Upper lobe of right lung (tissue), 1 donor: ENCODE results near the gene IGSF9B. TPM values are rescaled to one million over a fixed set of nuclear protein-coding genes. Genes with fewer than 3 reads are reported as not detected.

ENCODE experiments used
- ATAC-seq: fragments of 200-7000 bp; cut with Tn5 transposase; one replicate; pipeline ENCODE4 v1.9.1; 2020; ENCODE audit warnings: mild to moderate bottlenecking, moderate library complexity
- DNase-seq: peaks from one replicate; pipeline ENCODE4 v3.0.0-alpha.2; 2020
- H3K27ac ChIP-seq: fragments of 200-600 bp; one replicate; pipeline ENCODE4 v1.8.0; 2022
- H3K27me3 ChIP-seq: fragments of 200-600 bp; one replicate; pipeline ENCODE4 v1.8.0; 2022; ENCODE audit warnings: mild to moderate bottlenecking
- H3K36me3 ChIP-seq: fragments of 200-600 bp; one replicate; pipeline ENCODE4 v1.8.0; 2022
- H3K4me1 ChIP-seq: fragments of 200-600 bp; one replicate; pipeline ENCODE4 v1.8.0; 2022
- H3K4me3 ChIP-seq: fragments of 200-600 bp; one replicate; pipeline ENCODE4 v1.8.0; 2022; ENCODE audit warnings: mild to moderate bottlenecking
- H3K9me3 ChIP-seq: fragments of 200-600 bp; one replicate; pipeline ENCODE4 v1.8.0; 2022
- CTCF ChIP-seq: fragments of 200-600 bp; IDR thresholded peaks from one replicate; pipeline ENCODE4 v1.8.0; 2022; ENCODE audit warnings: antibody characterized with exemption
- intact Hi-C: fragments of 100-400 bp; cut with DNase I; formaldehyde crosslinking; loops from one replicate; pipeline ENCODE4 v1.11.0; 2022
- total RNA-seq: library from RNA; stranded (reverse); fragmentation: NEBNext Ultra II Directional; extraction: Animal tissue kit (Norgen Biotek cat#: 25700); gene quantifications from one replicate; pipeline ENCODE4 v1.2.1, GENCODE V29; 2021
- donor health status: DM: no; HTN: yes; CAD: no; lungs with severe emphysema.

IGSF9B gene
- total RNA-seq, 1 donor from 2014 or later, result 2.9 TPM

GRCh38 chr11:133913761-133914160, 43.0 kb downstream of the IGSF9B start:
- no peak for TF ChIP-seq CTCF
- H3K27me3 ChIP-seq, result peaks cover 19% of the 10 kb centered on the region

DNA sequence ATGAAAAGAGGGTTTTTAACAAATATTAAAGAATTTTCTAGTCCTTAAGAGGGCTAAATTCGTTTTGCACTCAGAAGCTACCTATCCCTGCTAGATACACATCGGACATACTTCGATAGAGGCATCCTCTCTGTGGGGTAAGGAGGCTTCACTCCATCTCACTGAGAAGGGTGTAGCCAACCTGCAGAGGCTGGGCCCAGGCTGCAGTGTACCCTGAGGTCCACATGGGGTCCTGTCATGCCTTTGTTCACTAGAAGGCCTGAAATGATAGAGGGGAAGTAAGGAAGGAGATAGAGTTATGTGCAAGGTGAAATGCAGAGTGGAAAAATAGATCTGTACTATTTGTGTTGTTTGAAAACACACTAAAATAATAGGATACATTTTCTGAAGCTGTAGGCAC, 45.6 kb downstream of the IGSF9B start:
- no peaks in the 10 kb centered on the region for H3K27me3 ChIP-seq
- no peak for TF ChIP-seq CTCF
- no peaks in the 10 kb centered on the region for H3K4me1 ChIP-seq
- intact Hi-C loops, result no loop called here
- H3K9me3 ChIP-seq, result no peaks in the 10 kb centered on the region
- ATAC-seq (no peak), DNase-seq (no peak)
- H3K36me3 ChIP-seq, result no peaks in the 10 kb centered on the region
- H3K27ac ChIP-seq, result no peak overlapping the region
- H3K4me3 ChIP-seq, result no peak overlapping the region

More at GRCh38 chr11:133913761-133914160, 43.0 kb downstream of the IGSF9B start:
- H3K36me3 ChIP-seq, result no peaks in the 10 kb centered on the region
- H3K27ac ChIP-seq, result no peak overlapping the region
- H3K4me1 ChIP-seq, result no peaks in the 10 kb centered on the region
- ATAC-seq (no peak), DNase-seq (no peak)
- intact Hi-C loops, result no loop called here
- H3K4me3 ChIP-seq, result no peak overlapping the region
- H3K9me3 ChIP-seq, result no peaks in the 10 kb centered on the region

GRCh38 chr11:133910101-133910500, 46.7 kb downstream of the IGSF9B start:
- intact Hi-C loops, result no loop called here
- no peaks in the 10 kb centered on the region for H3K4me1 ChIP-seq
- H3K36me3 ChIP-seq, result no peaks in the 10 kb centered on the region
- H3K4me3 ChIP-seq, result no peak overlapping the region
- DNase-seq (no peak), ATAC-seq (no peak)
- no peak overlapping the region for H3K27ac ChIP-seq
- TF ChIP-seq CTCF, result no peak
- H3K27me3 ChIP-seq, result no peaks in the 10 kb centered on the region
- no peaks in the 10 kb centered on the region for H3K9me3 ChIP-seq

- no peak for ATAC-seq
- no peaks in the 10 kb centered on the region for H3K9me3 ChIP-seq
- no peak for TF ChIP-seq CTCF
- H3K4me1 ChIP-seq, result no peaks in the 10 kb centered on the region
- H3K27me3 ChIP-seq, result no peaks in the 10 kb centered on the region
- DNase-seq, result no peak
- no peaks in the 10 kb centered on the region for H3K36me3 ChIP-seq
- intact Hi-C loops, result no loop called here
- no peak overlapping the region for H3K27ac ChIP-seq
- no peak overlapping the region for H3K4me3 ChIP-seq
These were observed 47.9 kb downstream of the IGSF9B start for GRCh38 chr11:133908827-133909226.

- intact Hi-C loops, result no loop called here
- TF ChIP-seq CTCF, result no peak
- DNase-seq (peak; percentile 53), ATAC-seq (no peak)
- H3K9me3 ChIP-seq, result no peaks in the 10 kb centered on the region
- H3K27me3 ChIP-seq, result no peaks in the 10 kb centered on the region
- no peak overlapping the region for H3K27ac ChIP-seq
- H3K4me1 ChIP-seq, result no peaks in the 10 kb centered on the region
- no peaks in the 10 kb centered on the region for H3K36me3 ChIP-seq
- H3K4me3 ChIP-seq, result no peak overlapping the region
These were observed 48.9 kb downstream of the IGSF9B start for GRCh38 chr11:133907841-133908241.

DNA sequence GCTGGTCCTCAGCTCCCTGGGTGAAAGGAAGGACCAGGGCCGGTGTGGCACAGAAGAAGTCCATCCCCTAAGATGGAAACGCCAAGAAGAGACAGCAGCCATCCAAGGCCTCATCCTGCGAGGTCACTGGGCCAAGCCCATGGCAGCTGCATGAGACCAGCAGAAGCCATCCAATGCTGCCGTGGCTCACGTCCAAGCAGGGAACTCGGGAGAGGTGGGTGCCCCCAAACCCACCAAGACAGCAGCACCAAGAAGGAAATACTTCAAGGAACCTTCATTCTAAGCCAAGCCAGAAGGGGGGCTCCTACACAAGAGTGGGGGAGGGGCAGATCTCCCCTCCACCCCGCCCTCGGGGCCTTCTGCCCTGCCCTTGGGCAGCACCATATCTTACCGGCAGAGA, 49.6 kb downstream of the IGSF9B start:
- H3K4me3 ChIP-seq, result no peak overlapping the region
- no peak overlapping the region for H3K27ac ChIP-seq
- H3K36me3 ChIP-seq, result no peaks in the 10 kb centered on the region
- TF ChIP-seq CTCF, result no peak
- H3K9me3 ChIP-seq, result no peaks in the 10 kb centered on the region
- intact Hi-C loops, result no loop called here
- H3K27me3 ChIP-seq, result no peaks in the 10 kb centered on the region
- H3K4me1 ChIP-seq, result no peaks in the 10 kb centered on the region
- DNase-seq (peak; percentile 36), ATAC-seq (no peak)
